Suprapubic skin (tissue), 4 donors: ENCODE data around the gene ARMC2. TPM values are rescaled to one million over a fixed set of nuclear protein-coding genes. Genes with fewer than 3 reads are reported as not detected.

Experiments used
- DNase-seq, 2 donors: peaks; one replicate each; pipeline ENCODE4 v3.0.0-alpha.2; 2019; ENCODE audit warnings: low spot score in 2 of 2
- H3K27ac ChIP-seq: fragments of 200-600 bp; sonication (generic); one replicate; pipeline ENCODE4 v1.5.1; 2019
- H3K27me3 ChIP-seq: fragments of 200-600 bp; sonication (generic); one replicate; pipeline ENCODE4 v1.5.1; 2019
- H3K36me3 ChIP-seq: fragments of 200-600 bp; sonication (generic); one replicate; pipeline ENCODE4 v1.5.1; 2019
- H3K4me1 ChIP-seq: fragments of 200-600 bp; sonication (generic); one replicate; pipeline ENCODE4 v1.5.1; 2019
- H3K4me3 ChIP-seq: fragments of 200-600 bp; sonication (generic); one replicate; pipeline ENCODE4 v1.5.1; 2019; ENCODE audit warnings: mild to moderate bottlenecking
- H3K9me3 ChIP-seq: fragments of 200-600 bp; sonication (generic); one replicate; pipeline ENCODE4 v1.5.1; 2019
- EP300 ChIP-seq: sonication (generic); formaldehyde crosslinking; IDR thresholded peaks from one replicate; pipeline ENCODE4 v1.6.1; 2017; ENCODE audit warnings: antibody characterized with exemption
- POLR2A ChIP-seq, 2 donors: fragments of 450-650 bp; IDR thresholded peaks; one replicate each; pipeline ENCODE4 v1.6.1; 2017; ENCODE audit warnings: antibody characterized with exemption in 2 of 2, mild to moderate bottlenecking in 2 of 2, moderate library complexity in 2 of 2
- POLR2AphosphoS5 ChIP-seq, 3 donors: sonication (generic); formaldehyde crosslinking; IDR thresholded peaks; one replicate each; pipeline ENCODE4 v1.6.1; 2017; ENCODE audit warnings: antibody characterized with exemption in 3 of 3
- WGBS: methylation state at CpG from one replicate; pipeline ENCODE4 v1.1.5; 2018; 5-methylcytosine and 5-hydroxymethylcytosine counted together
- total RNA-seq, 4 donors: library from RNA; depleted of rRNA; stranded (reverse); fragments of >200 nt; gene quantifications; one replicate each; pipeline ENCODE4 v1.1.0, GENCODE V29; 2016
- TF ChIP-seq, protein P1 (sequence below), 2 donors: fragments of 200-600 bp in 1 of 2; fragments of 450-650 bp in 1 of 2; sonication (generic) in 1 of 2; IDR thresholded peaks; one replicate each; pipeline ENCODE4 v1.5.1; 2016 to 2019; ENCODE audit warnings: antibody characterized with exemption in 2 of 2, mild to moderate bottlenecking in 1 of 2, moderate library complexity in 1 of 2

ARMC2 gene
- total RNA-seq, 4 donors from 2014 or later: 1.9 to 9.5 (median 3.6) TPM

DNA sequence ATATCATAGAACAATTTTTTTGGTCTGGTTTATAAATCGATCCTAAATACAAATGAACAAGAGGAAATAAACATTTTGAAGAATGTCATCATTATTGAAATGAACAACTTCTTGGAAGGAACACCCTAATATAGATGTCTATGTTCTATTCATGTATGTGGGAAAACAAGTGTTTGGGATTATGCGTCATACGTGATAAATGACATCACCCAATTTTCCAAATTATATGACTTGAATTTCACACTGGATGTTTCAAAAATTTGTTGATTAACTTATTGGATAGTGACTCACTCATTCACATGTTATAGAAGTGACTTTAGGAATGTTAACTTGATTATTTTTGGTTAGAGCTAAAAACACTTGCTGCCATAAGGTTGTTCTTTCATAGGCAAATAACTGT lies 18.6 kb downstream of the ARMC2 start:
- no peak overlapping the region for H3K4me3 ChIP-seq
- no peaks in the 10 kb centered on the region for H3K9me3 ChIP-seq
- no peaks in the 10 kb centered on the region for H3K4me1 ChIP-seq
- no peak overlapping the region for H3K27ac ChIP-seq
- peaks cover 10% of the 10 kb centered on the region for H3K36me3 ChIP-seq
- 94% methylated on average over 3 of the region's 3 CpGs for whole genome bisulfite sequencing
- H3K27me3 ChIP-seq: no peaks in the 10 kb centered on the region
- no peak for DNase-seq
- TF ChIP-seq POLR2A (IDR thresholded peaks at IDR 0.05) (no peak), EP300 (no peak), POLR2AphosphoS5 (IDR thresholded peaks at IDR 0.05) (no peak)
- TF ChIP-seq, protein P1, sequence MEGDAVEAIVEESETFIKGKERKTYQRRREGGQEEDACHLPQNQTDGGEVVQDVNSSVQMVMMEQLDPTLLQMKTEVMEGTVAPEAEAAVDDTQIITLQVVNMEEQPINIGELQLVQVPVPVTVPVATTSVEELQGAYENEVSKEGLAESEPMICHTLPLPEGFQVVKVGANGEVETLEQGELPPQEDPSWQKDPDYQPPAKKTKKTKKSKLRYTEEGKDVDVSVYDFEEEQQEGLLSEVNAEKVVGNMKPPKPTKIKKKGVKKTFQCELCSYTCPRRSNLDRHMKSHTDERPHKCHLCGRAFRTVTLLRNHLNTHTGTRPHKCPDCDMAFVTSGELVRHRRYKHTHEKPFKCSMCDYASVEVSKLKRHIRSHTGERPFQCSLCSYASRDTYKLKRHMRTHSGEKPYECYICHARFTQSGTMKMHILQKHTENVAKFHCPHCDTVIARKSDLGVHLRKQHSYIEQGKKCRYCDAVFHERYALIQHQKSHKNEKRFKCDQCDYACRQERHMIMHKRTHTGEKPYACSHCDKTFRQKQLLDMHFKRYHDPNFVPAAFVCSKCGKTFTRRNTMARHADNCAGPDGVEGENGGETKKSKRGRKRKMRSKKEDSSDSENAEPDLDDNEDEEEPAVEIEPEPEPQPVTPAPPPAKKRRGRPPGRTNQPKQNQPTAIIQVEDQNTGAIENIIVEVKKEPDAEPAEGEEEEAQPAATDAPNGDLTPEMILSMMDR (IDR thresholded peaks at IDR 0.05): no peak

DNA sequence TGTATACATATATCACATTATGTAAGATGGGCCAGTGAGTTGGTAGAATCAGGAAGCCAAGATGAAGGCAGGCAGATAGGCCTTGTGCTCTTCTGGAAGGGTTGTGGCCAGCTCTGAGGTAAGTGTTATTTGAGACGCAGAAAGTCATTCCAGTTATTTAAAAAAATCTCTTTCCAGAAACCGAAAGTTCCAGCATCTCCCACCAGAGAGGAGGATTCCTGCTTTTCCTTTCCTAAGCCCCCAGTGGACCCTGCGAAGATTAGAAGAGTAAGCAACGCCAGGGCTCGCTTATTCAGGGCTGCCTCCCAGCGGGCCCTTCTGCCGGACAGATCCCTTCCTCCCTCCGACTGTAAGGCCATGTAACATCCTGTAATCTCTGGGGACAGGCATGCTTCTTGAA lies 20.4 kb downstream of the ARMC2 start:
- TF ChIP-seq POLR2A (IDR thresholded peaks at IDR 0.05) (no peak), POLR2AphosphoS5 (IDR thresholded peaks at IDR 0.05) (no peak), EP300 (no peak)
- TF ChIP-seq, protein P1 (IDR thresholded peaks at IDR 0.05): no peak
- Histone ChIP-seq H3K27me3 (no peaks in the 10 kb centered on the region), H3K36me3 (peaks cover 5% of the 10 kb centered on the region), H3K9me3 (no peaks in the 10 kb centered on the region), H3K27ac (no peak overlapping the region), H3K4me1 (peaks cover 5% of the 10 kb centered on the region), H3K4me3 (no peak overlapping the region)
- no peak for DNase-seq
- WGBS: 93% methylated on average over 8 of the region's 8 CpGs

DNA sequence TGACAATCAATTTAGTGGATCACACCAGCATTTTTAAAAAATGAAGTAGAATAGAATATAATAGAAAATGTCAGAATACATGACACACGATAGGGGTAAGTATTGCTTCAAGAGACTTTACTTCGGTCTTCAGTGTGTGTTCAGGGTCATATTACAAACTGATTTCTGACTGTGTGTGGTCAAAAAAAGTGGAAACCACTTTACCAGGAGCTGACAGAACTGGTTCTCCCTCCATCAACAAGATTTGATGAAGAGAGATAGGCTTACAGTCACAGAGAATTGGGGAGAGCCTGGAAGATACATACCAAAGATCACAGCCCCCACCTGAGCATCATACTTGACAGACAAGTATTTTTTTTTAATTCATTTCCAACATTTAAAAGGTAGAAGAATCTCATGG lies 21.7 kb downstream of the ARMC2 start:
- peaks cover 17% of the 10 kb centered on the region for H3K4me1 ChIP-seq
- no peak for TF ChIP-seq POLR2A (IDR thresholded peaks at IDR 0.05)
- no peak for TF ChIP-seq EP300
- TF ChIP-seq, protein P1 (IDR thresholded peaks at IDR 0.05): no peak
- no peak for TF ChIP-seq POLR2AphosphoS5 (IDR thresholded peaks at IDR 0.05)
- no peaks in the 10 kb centered on the region for H3K27me3 ChIP-seq
- H3K36me3 ChIP-seq: peaks cover 5% of the 10 kb centered on the region
- H3K4me3 ChIP-seq: no peak overlapping the region
- 89% methylated on average over 2 of the region's 2 CpGs for WGBS
- H3K9me3 ChIP-seq: no peaks in the 10 kb centered on the region
- no peak for DNase-seq
- no peak overlapping the region for H3K27ac ChIP-seq

DNA sequence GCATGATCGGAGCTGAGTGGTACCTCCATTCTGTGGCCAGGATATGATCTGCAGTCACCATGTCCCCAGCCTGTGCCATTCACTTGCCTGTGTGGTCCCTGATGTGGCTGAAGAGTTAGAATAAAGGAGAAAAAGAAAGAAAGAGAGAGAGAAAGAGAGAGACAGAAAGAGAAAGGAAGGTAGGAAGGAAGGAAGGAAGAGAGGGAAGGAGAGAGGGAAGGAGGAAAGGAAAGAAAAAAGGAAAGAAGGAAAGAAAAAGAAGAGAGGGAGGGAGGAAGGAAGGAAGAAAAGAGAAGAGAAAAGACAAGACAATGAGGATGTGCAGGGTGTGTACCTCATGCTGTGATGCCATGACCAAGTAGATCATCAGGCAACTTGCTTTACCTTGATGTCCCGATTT lies 22.1 kb downstream of the ARMC2 start:
- Histone ChIP-seq H3K4me3 (no peak overlapping the region), H3K9me3 (no peaks in the 10 kb centered on the region), H3K36me3 (peaks cover 5% of the 10 kb centered on the region), H3K27ac (no peak overlapping the region), H3K27me3 (no peaks in the 10 kb centered on the region), H3K4me1 (peaks cover 21% of the 10 kb centered on the region)
- WGBS: 98% methylated on average over 2 of the region's 2 CpGs
- no peak for DNase-seq
- no peak for TF ChIP-seq POLR2AphosphoS5 (IDR thresholded peaks at IDR 0.05)

DNA sequence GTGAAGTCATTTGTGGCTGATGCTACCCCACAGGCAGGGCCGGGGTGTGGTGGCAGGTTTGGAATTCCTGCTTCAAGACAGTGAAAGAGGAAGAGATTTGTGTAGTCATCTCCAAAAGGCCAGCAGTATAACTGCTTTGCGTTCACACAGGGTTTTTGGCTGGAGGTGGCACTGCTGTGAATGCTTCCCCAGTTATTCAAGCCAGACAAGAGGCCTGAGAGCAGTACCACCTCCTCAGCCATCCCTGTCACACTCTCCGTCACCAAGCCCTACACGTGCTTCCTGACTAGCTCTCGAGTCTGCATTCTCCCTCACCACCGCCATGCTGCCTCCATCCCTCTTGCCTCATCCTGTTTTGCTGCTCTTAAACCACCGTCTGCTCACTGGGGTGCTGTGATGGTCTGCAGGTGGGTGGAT lies 23.9 kb downstream of the ARMC2 start:
- Histone ChIP-seq H3K4me3 (no peak overlapping the region), H3K36me3 (peaks cover 5% of the 10 kb centered on the region), H3K9me3 (no peaks in the 10 kb centered on the region), H3K27ac (no peak overlapping the region), H3K27me3 (no peaks in the 10 kb centered on the region), H3K4me1 (peaks cover 26% of the 10 kb centered on the region)
- TF ChIP-seq POLR2A (IDR thresholded peaks at IDR 0.05): no peak
- no peak for TF ChIP-seq EP300
- TF ChIP-seq POLR2AphosphoS5 (IDR thresholded peaks at IDR 0.05): no peak
- TF ChIP-seq, protein P1 (IDR thresholded peaks at IDR 0.05): no peak
- no peak for DNase-seq
- 67% methylated on average over 7 of the region's 7 CpGs for WGBS

DNA sequence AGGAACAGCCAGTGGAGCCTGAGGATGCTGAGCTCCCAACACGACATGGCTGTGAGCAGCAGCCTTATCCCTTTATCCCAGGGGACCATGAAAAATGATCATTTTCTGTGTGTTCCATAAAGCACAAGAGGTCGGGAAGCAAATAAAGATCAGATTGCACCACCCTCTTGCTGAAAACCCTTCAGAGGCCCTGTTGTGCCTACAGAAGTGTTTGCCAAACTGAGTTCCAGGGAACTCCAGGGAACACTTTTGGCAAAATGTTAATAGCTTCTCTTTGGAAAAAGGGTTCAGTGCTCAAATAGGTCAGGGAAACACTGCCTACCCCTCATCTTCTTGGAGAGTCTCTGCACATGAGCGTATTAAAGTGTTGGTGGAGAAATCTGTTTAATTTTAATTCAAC lies 24.4 kb downstream of the ARMC2 start:
- no peak for DNase-seq
- WGBS: 83% methylated on average over 3 of the region's 3 CpGs

More for the DNA sequence above, 24.4 kb downstream of the ARMC2 start:
- peaks cover 27% of the 10 kb centered on the region for H3K4me1 ChIP-seq
- H3K9me3 ChIP-seq: no peaks in the 10 kb centered on the region
- no peaks in the 10 kb centered on the region for H3K27me3 ChIP-seq
- H3K36me3 ChIP-seq: peaks cover 5% of the 10 kb centered on the region
- no peak overlapping the region for H3K27ac ChIP-seq
- no peak for TF ChIP-seq POLR2A (IDR thresholded peaks at IDR 0.05)
- TF ChIP-seq, protein P1 (IDR thresholded peaks at IDR 0.05): no peak
- no peak for TF ChIP-seq POLR2AphosphoS5 (IDR thresholded peaks at IDR 0.05)
- no peak for TF ChIP-seq EP300
- no peak overlapping the region for H3K4me3 ChIP-seq
